OCI-M2 (cell line): Measurements from ENCODE around the gene TENM4.

Source experiments
- DNase-seq: peaks from one replicate; lab custom pipeline; 2025; ENCODE audit not compliant: unreplicated experiment; lab: John Stamatoyannopoulos, UW

The TENM4 gene

DNA sequence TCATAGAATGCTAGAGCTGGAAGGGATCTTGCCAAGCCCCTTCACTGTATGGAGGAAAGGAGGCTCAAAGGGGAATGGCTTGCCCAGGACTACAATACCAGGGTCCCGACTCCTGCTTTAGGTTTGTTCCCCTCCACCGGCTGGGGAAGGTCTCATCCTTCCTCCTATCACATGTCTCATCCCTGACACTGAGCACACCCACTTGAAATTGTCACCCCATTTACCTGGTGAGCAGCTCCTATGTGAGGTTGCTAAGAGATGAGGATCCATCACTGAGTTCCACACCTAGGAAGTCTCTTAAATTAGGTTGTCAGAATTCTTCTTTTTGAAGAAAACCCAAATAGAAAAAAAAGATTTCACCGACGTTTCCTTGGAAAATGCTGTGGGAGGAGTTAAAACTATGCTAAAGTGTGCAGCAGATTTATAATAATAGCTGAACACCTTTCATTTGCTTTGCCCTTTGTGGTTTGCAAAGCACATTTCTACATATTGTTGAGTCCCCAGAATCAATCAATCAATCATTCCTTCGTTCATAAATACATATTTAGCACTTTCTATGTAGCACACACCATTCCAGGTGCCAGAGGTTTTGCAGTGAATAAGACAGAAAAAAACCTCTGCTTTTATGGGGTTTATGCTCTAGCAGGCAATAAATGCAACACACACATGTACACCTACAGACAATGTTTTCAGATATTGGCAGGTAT, 91.7 kb downstream of the TENM4 start:
- DNase-seq = no peak

DNA sequence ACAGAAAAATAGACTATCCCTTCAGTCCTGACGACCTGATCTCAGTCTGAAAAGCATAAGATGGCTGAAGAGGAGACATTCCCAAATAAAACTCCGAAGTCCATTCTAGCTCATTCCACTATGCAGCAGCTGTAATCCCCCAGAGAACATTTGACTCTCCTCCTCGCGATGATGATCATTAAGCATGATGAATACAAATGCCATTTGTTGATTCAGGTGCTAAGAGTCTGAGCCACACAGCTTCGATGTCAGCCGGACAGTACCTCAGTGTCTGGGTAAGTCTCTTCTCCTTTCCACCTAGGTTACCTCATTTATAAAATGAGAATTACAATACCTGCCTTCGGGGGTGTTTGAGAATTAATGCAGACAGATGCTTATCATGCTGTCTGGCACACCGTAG, 94.8 kb downstream of the TENM4 start:
- DNase-seq = no peak

DNA sequence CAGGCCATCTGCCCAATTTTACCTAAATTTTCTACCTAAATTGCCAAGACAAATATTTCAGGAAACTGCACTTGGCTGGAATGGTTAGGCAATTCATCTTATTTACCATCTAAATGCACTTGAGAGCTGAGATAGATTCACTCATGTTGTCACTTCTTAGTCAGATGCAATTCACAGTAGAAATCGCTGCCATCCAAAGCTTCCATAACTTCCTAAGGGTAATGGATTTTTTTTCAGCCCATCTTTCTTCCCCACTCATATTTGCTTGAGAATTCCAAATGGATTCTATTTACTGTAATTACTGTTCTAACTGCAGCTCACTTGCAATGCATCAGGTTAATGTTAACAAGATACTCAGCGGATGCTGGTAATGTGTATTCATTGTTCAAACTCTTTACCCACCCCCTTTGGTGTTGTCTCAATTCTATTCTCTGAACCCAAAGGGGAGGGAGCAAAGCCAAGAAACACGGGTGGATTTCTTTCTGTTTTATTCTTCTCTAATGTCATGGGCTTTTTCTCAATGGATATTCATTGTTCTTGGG, 96.0 kb downstream of the TENM4 start:
- DNase-seq = no peak

DNA sequence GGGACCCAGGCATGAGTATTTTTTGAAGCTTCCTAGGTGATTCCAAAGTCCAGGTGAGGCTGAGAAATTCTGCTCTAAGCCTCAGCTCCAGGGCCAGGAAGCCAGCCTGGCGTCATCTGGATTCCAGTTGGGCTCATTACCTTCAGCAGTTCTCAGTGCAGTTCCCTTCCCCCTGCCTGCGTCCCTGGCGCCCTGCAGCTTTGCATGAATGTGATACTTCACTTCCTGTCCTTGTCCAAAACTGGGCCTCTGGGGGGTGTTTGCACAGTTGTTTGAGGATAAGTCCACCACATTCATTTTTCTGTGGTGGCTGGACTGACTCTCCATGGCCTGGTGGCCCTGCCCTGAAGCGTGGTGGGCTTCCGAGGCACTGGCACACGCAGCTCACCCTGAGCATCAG, 98.1 kb downstream of the TENM4 start:
- no peak for DNase-seq

DNA sequence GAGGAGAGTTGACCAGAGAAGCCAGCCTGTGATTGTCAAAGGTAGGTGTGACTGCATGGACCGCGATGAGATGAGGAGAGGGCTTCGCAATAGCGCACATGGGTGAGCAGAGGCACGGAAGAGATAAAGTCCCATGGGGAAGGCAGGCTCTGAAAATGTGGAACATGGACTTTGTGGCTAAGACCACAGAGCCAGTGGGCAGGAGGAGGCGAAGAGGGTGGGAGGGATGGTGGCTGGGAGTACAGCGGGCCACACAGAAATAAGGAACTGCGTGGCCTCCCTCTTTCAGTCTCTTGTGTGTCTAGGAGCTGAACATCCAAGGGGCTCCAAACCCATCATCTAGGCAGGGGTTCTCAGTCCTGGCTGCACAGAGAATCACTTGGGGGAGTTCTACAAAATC, 98.6 kb downstream of the TENM4 start:
- no peak for DNase-seq

DNA sequence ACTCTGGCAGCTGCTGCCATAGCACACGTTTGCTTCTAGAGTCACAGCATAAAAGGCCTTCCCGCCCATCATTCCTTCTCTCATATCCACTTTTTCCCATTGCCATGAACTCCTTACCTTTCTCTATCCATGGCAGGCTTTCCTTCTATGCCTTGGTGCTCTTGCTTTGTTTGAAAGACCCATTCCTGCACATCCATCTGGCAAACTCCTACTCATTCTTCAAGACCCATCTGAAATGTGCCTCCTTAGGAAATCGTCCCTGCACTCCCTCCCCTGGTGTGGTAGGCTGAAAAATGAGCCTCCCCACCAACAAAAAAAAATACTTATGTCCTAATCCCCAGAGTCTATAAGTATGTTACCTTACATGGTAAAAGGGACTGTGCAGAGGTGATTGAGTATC, 100.3 kb downstream of the TENM4 start:
- no peak for DNase-seq

DNA sequence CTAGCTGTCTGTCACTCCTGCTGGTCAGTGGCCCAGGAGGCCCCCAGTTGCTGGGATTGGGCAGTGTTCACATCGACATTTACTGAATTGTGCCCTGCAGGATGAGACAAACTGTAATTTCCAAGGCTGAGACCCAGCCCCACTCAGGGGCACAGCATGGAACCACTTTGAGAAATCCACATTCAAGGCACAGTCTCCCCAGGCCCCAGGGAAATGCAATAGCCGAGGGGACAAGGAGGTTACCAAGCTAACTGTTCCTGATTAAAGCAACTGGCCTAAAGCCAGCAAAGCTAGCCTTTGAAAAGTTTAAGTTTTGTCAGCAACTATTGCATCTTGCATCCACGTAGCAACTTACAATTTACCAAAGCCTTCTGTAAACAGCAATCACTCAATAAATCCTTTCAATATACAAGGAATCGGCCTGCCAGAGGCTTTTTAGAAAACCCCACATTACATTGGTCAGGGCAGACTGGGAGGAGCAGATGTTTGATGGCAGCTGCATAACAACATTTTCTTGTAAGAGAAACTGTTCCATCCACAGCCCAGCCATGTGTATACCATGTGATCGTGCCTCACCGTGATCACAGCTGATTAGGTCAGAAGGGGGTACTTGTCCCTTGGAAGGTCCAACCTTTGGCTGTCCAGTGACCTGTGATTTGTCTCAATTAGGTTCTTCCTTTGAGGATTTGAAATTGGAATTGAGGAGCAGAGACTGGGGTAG, 103.9 kb downstream of the TENM4 start:
- no peak for DNase-seq

DNA sequence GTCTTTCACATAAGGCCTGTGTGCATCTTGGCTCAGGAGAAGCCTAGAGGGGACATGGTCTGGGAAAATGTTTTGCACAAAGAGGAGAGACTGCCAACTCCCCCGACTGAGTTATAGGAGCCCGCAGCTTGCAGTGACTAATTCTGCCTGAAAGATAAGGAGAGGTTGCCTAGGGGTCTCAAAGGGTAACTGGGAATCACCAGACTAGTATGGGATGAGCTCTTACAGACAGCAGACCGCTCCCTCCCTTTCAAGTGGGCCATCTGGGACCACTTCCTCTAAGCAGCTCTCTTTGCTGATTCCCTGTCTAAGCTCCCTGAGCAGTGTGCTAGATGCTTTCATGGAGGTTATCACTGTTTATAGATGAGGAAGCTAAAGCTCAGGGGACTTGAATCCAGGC, 105.1 kb downstream of the TENM4 start:
- no peak for DNase-seq

DNA sequence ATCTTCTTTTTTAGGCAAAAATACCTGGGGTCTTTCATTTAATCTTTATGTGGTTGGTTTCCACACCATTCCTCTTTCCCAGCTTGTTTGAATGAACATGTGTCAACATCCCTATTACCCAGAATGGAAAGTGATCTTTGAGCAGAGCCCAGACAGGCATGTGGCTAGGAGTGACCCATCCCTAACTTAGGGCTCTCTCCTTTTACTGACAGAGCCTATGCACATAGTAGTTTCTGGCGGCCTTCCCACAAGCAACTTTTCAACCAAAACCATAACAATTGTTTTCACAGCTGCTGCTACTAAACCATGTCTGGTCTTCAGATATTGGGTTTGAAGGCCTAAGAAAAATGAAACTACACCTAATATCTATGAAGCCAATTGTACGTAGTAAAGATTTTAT, 107.5 kb downstream of the TENM4 start:
- no peak for DNase-seq

DNA sequence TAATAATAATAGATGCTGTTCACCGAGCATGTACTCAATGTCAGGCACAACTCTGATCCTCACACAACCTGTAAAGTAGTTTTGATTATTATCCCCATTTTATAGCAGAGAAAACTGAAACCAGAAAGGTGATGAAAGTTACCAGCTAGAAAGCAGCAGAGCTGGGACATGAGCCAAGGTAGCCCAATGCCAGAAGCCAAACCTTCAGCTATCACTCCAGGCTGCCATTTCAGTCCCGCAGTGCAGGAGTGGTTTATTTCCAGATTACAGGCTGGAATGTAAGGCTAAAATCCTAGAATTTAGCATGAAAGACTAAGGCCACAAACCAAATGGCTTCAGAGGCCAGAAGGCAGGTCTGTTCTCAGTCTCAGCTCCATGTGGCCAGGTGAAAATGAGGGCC, 108.8 kb downstream of the TENM4 start:
- no peak for DNase-seq

DNA sequence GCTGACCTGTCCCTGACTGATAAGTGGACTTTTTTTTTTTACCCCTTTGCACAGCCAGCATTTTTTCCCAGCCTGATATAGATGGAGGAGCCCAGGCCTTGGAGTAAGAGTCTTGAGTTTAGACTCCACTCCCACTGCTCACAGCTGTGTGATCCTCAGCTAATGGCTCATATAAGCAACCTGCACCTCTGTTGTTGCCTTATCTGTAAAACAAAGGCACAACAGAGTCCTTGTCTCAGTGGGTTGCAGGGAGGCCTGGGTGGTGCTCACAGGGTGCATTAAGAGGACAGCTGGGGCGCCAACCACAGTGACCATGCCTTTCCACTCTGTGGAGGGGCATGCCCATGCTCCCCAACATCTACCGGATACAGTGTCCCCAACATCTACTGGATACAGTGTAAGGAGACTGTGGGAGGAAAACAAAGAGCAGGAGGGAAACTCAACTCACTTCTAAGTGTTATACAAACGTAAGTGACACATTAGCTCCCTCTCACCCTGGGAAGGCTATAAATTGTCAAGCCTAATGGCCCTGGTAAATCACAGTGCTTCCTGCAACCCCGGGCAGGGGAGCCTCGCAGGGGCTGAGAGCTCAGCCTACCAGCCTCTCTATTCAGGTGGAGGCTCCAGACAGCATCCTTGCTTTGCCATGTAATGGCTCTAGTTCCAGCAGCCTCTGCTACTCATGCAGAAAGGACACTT, 109.5 kb downstream of the TENM4 start:
- DNase-seq = no peak

DNA sequence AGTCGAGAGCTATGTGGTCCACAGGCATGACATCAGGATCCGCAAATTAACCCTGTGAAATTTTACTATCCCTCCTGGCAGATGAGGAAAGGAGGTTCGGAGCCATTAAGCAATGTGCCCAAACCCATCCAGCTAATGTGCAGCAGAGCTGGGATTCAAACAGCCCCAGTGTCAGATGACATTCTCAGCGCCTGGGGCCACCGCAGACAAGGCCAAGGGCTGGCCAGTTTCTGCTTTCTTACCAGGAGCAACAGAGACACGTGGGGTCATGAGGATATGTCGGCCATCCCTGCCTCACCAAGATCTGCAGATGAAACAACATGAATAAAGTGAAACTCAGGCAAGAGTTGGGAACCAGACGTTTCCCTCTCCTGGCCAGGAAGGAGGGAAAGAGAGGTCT, 110.2 kb downstream of the TENM4 start:
- DNase-seq = no peak

DNA sequence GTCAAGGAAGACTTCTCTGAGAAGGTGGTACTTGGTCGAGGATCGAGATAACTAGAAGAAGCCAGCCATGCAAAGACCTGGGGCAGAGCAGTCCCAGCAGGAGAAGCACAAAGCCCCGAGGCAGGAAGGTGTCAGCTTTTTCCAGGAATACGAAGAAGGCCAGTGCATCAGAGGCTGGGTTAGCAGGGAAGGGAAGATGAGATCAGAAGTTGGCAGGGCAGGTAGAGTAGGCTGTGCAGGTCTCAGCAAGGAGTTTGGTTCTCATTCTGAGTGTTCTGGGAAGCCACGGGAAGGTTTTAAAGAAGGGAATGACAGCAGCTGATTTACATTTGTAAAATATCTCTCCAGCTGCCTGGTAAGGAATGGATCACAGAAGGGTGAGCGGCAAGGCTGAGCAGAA, 111.3 kb downstream of the TENM4 start:
- DNase-seq = no peak

DNA sequence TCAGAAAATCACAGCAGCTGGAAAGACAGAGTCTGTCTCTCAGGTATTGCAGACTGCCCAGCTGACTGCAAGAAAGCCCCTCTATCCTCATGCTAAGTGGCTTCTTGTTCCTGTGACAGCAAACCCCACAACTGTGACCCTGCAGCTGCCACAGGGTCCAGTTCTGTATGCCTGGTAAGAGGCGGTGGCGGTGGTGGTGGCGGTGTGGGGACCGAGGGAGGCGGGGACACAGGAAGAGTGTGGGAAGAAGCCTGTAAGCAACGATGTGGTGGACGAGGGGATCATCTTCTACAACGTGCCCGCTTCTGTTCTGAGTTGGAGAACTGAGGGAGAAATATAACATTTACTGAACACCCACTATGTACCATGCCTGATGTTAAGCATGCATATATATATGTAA, 112.4 kb downstream of the TENM4 start:
- DNase-seq = no peak

DNA sequence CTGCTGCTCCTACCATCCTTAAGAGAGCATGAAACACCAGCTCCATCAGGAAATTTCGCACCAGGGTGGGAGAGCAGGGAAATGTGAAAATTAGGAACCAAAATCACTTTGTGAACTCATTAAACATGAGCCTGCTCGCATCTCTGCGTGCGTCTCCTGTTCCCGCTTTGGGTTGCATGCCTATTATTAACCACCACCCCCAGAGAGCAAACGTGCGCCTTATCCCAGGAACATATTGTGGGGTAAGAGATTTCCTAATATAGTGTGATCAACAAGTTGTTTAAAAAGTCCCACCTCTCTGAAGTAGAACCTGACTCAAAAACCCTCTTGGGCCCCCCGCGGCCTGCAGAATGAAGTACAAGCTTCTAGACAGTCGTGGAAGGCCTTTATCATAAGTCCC, 115.0 kb downstream of the TENM4 start:
- no peak for DNase-seq

DNA sequence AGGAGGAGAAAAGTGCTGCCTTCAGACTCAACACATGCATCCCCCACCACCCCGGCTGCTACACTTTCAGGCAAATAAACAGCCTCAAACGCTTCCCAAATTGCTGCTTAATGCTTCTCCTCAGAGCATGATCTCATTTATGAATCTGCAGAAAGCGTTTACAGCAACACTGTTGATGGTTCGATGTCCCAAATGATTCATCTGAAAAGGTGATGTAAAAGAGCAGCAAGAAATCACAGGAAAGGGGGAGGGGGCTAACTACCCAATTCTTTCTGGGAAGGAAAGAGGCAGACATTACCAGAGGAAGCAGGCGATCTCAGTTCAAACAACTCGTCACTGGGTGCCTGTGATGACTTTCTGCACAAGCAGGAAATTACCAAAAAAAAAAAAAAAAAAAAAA, 119.6 kb downstream of the TENM4 start:
- no peak for DNase-seq

DNA sequence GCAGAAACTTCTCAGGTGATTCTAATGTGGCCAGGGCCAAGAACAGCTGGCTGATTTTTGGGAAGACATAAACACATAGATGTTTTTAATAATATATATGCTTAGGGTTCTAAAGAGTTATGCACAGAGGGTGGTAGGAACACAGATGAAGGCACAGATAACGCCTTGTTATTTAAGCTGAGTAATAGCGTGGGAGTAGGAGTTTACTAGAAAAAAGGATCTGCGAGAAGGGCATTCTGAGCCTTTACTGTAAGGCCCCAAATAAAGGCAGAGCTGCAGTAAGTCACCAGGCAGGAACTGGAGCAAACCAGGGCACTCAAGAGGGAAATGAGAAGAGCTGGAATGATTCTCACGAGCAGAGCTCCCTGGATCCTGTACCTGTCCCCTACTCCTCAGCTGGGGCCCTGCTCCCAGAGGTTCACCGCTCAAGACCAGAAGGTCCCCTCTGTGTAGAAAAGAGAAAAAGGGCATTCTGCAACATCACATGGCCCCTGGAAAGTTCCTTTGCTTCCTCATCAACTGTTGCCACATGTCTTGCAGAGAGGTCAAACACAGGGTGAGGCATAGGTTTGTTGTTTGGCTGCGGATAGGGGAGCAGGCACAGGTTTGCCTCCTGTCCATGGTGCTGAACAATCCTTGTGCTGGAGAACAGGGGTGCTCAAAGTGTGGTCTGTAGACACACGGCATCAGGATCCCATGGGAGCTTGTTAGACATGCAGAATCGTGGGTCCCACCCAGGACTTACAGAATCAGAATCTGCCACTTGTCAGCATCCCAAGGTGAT, 125.7 kb downstream of the TENM4 start:
- DNase-seq = no peak

DNA sequence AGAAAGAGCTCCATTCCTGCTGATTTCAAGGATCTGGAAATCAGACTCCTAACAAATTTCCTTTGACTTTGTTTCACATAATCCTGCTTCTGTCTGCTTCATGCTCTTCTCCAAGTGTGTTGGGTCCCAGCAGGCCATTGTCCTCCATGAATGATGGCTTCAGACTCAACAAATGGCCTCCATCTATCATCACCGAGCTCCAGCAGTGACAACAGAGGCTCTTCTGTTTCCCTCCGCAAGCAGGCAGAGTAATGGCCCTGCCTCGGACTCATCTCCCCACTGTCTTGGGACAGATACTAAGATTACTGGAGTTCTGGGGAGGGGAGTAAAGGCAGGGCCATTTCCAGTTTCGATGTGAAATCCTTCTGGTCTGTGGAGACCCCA, 127.3 kb downstream of the TENM4 start:
- no peak for DNase-seq

DNA sequence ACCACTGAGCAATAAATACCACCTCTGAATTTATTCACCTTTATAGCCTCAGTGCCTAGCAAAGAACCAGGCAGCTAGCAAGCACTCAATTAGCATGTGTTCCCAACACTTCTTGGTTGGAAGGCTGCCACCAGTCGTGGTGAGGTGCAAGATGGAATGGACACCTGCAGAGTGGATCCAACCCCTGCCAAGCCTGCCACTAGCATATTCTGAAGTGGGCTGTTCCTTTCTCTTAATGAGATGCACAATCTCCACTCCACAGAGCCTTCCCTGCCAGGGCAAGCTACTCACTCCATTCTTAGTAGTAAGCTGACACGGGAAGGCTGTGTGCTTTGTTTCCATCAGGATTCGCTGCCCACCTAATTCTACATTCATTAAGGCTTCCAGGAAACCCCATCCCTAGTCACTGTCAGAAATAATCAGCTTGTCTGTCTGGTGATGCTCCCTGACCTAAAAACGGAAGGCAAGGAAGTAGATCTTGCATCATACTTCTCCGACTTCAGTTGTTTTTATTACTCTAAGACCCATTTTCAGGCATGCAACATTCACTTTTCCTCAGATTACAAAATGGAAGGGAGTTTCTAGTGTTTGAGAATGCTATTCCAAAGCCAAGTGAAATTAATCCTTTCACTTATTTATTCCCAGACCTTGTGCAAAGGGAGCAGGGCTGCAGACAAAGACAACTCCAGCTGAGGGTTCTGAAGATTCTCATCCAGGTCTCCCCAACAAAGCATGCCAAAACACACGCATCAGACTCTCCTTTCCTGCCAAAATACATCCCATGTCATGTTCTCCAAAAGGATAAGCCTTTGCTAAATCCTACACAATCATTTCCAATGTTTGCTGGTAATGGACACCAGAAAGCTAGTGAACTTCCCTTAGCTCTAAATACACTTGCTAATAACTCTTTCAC, 128.0 kb downstream of the TENM4 start:
- no peak for DNase-seq

DNA sequence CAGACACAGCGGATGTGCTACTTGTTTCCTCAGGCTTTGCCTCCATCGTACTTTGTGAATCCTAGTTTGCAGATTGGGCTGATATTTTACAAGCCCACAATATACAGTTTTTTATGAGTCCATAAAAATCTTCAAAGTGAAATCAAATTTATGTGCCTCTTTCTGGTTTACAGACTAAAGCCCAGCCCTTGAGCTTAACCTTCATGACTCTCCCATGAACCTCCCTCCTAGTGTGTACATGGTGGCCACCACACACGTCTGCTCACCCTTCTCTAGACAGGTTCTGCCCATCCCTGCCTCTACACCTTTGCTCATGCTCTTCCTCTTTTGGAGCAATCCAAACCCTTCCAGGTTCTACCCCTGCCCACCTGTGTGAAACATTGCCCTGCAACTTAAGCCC, 129.4 kb downstream of the TENM4 start:
- DNase-seq = no peak
